D341Med (cell line): ENCODE measurements around the gene ZFP57.

Experiments used
- DNase-seq: peaks from one replicate; pipeline ENCODE4 v3.0.0; 2012; ENCODE audit warnings: low spot score

The ZFP57 gene

GRCh38 chr6:29680904-29681303 lies at the start of gene ZFP57:
Gene ZFP57, minus strand, starts transcription at chr6:29681152. Its CDS starts 4,149 bp downstream, at chr6:29677003.
- DNase-seq, result no peak

DNA sequence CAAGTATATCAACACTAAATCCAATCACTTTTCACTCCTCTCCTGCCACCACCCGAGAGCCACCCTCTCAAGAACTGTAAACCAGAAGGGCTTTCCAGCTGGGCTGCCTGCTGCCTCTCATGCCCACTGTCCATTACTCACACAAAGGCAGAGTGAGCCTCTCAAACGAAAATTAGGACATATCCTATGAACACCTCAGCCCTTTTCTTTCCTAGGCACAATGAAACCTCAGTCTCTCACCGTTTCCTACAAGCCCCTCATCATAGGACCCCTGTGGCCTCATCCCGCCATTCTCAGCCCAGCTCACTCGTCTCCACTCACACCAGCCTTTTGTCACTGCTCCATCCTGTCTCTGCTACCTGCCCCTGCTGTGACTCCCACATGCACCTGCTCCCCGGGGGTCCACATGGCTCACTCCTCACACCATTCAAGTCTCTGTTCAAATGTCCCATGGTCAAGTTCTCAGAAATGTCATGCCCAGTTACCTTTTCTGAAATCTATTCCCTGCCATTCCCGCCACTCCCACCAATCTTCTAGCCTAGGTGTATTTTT lies 49.7 kb upstream of the ZFP57 start:
- no peak for DNase-seq

DNA sequence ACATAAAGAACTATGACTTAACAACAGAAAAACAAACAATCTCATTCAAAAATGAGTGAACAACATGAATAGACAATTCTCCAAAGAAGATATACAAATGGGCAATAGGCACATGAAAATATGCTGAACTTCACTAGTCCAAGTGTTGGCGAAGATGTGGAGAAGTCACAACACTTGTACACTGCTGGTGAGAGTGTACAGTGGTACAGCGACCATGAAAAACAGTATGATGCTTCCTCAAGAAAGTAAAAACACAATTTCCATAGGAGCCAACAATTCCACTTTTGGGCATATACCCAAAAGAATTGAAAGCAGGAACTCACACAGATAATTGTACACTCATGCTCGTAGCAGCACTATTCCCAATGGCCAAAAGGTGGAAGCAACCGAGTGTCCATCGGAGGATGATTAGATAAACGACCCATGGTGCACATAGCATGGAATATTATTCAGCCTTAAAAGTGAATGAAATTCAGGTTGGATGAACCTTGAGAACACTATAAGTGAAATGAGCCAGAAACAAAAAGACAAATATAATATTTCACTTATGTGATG lies 48.9 kb upstream of the ZFP57 start:
- no peak for DNase-seq

DNA sequence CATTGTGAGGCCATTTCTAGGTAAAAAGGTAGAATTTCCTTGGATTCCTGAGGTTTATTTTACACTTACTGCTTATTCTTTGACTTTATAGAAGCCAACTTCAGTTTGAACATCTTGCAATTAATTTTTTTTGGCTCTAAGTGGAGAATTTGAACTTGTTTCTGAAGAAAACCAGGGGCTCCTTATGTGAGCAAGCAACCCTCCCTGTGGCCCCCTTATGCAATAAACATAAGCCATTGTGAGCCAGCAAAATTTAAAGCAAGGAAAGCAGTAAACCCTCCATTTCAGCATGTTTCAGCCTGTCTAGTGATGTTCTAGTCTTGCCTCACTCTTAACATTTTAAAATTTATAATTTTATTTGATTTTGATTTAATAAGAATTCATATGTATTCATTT lies 47.9 kb upstream of the ZFP57 start:
- DNase-seq, result no peak

DNA sequence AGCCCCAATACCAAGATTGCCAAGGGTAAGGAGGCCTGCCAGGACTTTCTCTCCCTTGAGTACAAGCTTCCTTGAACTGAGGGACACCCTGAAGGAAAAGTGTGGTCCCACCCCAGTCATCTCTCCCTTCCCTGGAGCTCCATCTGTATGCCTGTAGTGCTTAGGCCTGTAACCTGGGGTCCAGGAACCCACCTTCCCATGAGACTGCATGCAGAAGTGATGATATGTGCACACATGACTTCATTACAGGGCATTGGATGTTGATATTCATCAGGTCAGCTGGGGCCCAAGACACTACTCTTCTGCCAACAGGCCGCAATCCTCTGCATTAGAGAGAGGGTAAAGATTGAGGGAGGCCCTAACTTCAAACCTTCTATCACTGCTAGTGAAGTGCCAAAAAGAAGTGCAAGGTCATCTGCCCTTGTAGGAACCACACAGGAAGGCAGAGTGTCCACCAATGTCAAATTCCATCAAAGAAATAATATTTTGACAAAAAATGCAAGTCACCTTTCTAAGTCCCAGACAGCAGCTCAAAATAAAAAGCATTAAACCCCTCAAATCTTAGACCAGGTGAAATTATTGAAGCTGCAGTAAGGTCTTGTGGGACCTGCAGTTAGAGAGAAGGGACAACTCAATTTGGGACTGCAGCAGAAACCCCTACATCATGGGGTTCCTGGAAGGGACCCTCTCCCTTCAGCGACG lies 47.4 kb upstream of the ZFP57 start:
- DNase-seq, result no peak

DNA sequence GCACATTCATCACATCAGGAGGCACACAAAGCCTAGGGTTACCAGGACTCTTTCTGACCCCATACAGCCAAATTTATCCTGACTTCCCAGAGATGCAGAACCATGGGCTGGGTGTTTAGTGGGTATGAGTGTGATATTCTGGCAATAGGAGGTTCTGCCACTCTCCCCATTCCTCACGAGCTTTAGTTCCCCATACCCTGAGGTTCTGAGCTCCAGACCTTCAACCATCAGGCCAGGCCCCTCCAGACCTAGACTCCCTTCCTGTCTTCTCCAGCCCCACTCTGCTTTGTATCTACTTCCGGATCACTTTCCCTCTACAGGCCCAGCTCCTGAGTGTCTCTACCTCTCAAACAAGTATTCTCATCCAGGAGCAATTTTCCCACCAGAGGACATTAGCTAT lies 46.7 kb upstream of the ZFP57 start:
- no peak for DNase-seq

- DNase-seq, result no peak
Observed at GRCh38 chr6:29726571-29727194, 45.7 kb upstream of the ZFP57 start.

- DNase-seq, result no peak
Observed at GRCh38 chr6:29726001-29726400, 45.0 kb upstream of the ZFP57 start.

- DNase-seq, result no peak
Observed at GRCh38 chr6:29724937-29725869, 44.3 kb upstream of the ZFP57 start.

- DNase-seq, result peak; percentile 42
Observed at GRCh38 chr6:29723666-29724588, 43.0 kb upstream of the ZFP57 start.

- DNase-seq, result peak; percentile 71
Observed at GRCh38 chr6:29723262-29723665, 42.3 kb upstream of the ZFP57 start, which contains the start of gene HLA-F. Gene HLA-F, plus strand, starts transcription at chr6:29723434. Its CDS starts 30 bp downstream, at chr6:29723464.

- no peak for DNase-seq
Observed at GRCh38 chr6:29720863-29721262, 39.9 kb upstream of the ZFP57 start.

DNA sequence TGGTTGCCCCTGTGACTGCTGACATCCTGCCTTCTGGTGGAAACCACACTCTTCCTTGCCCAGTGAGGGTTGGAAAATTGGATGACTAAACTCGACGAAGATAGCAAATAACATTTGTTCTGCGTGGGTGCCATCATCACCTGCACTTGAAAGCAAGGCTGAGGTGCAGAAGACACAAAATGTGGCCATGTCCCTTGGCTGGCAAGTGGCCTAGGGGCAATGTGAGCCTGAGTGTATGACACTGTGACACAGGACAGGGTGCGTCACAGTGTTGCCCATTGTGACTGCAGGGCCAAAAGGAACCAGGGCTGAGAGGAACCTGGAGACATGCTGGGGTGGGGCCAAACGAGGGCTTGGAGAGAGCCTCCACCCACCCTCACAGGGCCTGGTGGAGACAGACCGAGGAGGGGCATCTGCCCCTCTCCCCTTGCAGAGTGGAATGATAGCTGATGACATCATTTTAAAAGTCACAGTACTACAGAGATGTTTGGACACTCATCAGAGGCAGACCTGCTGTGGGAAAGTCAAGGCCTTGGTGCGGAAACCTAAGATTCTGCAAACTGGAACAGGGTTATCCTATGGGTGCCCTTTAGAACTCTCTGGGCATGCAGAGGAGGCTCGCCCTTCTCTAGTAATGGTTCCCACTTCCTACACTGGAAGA lies 29.5 kb upstream of the ZFP57 start:
- DNase-seq, result no peak

- DNase-seq, result no peak
Observed at GRCh38 chr6:29709188-29709587, 28.2 kb upstream of the ZFP57 start.

DNA sequence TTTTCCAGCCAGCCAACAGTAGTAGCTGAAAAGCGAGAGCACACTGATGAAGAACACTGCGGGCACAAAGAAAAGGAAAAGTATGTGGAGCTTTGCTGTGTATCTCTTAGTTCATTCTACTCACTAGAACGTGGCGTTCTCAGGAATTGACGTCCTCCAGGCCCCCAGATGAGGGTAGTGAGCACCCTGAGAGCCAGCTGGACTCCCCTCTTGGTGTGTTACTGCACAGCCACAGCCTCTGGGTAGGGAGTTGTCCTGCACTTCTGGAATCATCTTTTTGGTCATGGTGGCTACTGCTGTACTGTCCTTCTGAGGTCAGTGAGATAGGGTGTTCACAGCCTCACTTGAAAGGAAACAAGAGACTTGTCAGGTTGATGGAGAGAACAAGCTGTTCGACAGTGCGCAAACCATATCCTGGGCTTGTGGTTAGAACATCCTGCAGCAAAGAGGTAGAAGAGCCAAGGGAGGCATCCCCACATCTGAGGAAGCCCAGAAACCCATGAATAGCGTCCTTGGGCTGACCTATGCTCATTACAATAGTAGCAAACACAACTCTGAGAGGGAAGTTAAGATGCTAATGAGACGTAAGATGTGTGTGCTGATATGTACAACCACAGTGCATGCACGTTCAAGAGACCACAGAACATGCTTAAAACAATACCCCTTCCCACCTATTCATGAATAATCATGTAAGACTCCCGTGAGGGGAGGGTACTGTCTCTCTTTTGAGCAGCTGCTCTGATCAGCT lies 27.7 kb upstream of the ZFP57 start:
- no peak for DNase-seq

- DNase-seq, result peak; percentile 56
Observed at GRCh38 chr6:29705389-29706231, 24.7 kb upstream of the ZFP57 start.

DNA sequence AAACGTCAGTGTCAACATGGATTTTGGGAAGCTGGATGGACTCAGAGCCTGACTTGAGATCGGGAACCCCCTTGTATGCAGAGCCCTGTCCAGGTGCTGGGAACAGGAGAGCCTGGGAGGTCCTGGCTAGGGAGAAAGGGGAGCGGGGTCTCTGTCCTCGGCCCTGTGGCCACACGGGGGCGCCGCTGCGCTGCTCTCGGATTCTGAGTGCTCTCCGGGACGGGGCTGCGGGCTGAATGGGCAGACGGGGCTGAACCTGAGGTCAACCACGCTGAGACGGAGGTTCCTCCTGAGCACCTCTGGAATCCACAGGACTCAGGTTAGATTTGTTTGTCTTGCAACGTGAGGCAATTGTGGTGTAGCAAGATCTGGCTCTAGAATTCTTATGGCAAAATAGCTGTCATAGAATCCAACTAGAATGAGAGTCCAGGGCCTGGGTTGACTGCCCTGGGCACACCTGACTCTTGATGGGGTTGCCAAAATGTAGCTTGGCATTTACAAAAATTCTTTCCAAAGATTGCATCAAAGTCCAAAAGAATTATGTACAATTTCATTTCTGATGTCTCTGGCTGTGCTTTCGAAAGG lies 21.7 kb upstream of the ZFP57 start:
- peak; percentile 71 for DNase-seq
